ENCODE data around the gene NPPC. TPM values are rescaled to one million over a fixed set of nuclear protein-coding genes. Genes with fewer than 3 reads are reported as not detected.

The NPPC gene
- polyA plus RNA-seq, 2 of the 4 experiments (the other 2 are of a cell fraction): not detected

DNA sequence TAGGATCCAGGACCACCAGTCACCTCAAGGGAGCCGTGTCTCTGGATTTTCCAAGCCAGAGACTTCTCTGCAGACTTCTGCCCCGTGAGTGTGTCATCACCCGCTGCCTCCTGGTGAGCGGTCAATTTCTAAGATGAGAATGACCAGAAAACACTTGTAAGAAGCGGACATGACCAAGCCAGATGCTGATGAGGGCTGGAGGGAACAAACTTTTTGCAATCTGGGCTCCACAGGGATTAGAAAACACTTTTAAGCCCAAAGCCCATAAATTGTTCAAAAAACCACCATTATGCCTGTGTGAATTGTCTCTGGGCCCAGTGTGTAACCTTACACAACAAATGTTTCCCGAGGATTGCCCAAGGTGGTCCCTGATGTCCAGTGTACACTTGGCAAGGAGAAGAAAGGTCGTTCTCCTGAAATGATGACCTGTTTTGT is 5.3 kb upstream of the NPPC start:
- peaks cover 3% of the 10 kb centered on the region; the same call in 1 of the 3 replicates for H3K4me1 ChIP-seq
- WGBS (ENCODE audit: missing lambda C conversion rate): 51% methylated on average over 7 of the region's 7 CpGs
- FAIRE-seq (no peak), DNase-seq (ENCODE audit: low read depth in 1 of 2, low spot score in 1 of 2) (no peak), ATAC-seq (no peak)
- no peak overlapping the region for H3K4me3 ChIP-seq
- H3K9me3 ChIP-seq: no peaks in the 10 kb centered on the region
- H3K27ac ChIP-seq: no peak overlapping the region
- H3K4me2 ChIP-seq: no peak overlapping the region
- CTCF ChIA-PET: interaction anchor here (1.3 to 12.7 kb wide), 6 partner anchors 12 to 508 kb away, joined by 3 to 154 read pairs (median 4); no protein-coding TSS in a partner anchor
- no peak for TF ChIP-seq KDM5A (IDR thresholded peaks at IDR 0.05)
- TF ChIP-seq EHMT2 (IDR thresholded peaks at IDR 0.05; ENCODE audit: low read depth): no peak
- TF ChIP-seq FOXS1 (CRISPR knock-in tag; IDR thresholded peaks at IDR 0.05): no peak
- no peak for TF ChIP-seq POLR2A (IDR thresholded peaks at IDR 0.05; ENCODE audit: low read length)
- TF ChIP-seq, protein P1, sequence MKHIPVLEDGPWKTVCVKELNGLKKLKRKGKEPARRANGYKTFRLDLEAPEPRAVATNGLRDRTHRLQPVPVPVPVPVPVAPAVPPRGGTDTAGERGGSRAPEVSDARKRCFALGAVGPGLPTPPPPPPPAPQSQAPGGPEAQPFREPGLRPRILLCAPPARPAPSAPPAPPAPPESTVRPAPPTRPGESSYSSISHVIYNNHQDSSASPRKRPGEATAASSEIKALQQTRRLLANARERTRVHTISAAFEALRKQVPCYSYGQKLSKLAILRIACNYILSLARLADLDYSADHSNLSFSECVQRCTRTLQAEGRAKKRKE (CRISPR knock-in tag; IDR thresholded peaks at IDR 0.05; ENCODE audit: low read depth): no peak
- TF ChIP-seq TP53 (CRISPR knock-in tag; IDR thresholded peaks at IDR 0.05): no peak
- TF ChIP-seq, protein P2, sequence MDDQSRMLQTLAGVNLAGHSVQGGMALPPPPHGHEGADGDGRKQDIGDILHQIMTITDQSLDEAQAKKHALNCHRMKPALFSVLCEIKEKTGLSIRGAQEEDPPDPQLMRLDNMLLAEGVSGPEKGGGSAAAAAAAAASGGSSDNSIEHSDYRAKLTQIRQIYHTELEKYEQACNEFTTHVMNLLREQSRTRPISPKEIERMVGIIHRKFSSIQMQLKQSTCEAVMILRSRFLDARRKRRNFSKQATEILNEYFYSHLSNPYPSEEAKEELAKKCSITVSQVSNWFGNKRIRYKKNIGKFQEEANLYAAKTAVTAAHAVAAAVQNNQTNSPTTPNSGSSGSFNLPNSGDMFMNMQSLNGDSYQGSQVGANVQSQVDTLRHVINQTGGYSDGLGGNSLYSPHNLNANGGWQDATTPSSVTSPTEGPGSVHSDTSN (IDR thresholded peaks at IDR 0.05): no peak
- TF ChIP-seq TFCP2L1 (CRISPR knock-in tag; IDR thresholded peaks at IDR 0.05): no peak
- TF ChIP-seq EP300 (IDR thresholded peaks at IDR 0.05): no peak
- TF ChIP-seq, protein P3, sequence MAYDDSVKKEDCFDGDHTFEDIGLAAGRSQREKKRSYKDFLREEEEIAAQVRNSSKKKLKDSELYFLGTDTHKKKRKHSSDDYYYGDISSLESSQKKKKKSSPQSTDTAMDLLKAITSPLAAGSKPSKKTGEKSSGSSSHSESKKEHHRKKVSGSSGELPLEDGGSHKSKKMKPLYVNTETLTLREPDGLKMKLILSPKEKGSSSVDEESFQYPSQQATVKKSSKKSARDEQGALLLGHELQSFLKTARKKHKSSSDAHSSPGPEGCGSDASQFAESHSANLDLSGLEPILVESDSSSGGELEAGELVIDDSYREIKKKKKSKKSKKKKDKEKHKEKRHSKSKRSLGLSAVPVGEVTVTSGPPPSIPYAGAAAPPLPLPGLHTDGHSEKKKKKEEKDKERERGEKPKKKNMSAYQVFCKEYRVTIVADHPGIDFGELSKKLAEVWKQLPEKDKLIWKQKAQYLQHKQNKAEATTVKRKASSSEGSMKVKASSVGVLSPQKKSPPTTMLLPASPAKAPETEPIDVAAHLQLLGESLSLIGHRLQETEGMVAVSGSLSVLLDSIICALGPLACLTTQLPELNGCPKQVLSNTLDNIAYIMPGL (CRISPR knock-in tag; IDR thresholded peaks at IDR 0.05; ENCODE audit: borderline replicate concordance): no peak
- no peak for TF ChIP-seq BHLHE40 (IDR thresholded peaks at IDR 0.05; ENCODE audit: low read depth, low read length)
- no peak for TF ChIP-seq KDM1A (IDR thresholded peaks at IDR 0.05; ENCODE audit: low read depth)
- TF ChIP-seq, protein P4, sequence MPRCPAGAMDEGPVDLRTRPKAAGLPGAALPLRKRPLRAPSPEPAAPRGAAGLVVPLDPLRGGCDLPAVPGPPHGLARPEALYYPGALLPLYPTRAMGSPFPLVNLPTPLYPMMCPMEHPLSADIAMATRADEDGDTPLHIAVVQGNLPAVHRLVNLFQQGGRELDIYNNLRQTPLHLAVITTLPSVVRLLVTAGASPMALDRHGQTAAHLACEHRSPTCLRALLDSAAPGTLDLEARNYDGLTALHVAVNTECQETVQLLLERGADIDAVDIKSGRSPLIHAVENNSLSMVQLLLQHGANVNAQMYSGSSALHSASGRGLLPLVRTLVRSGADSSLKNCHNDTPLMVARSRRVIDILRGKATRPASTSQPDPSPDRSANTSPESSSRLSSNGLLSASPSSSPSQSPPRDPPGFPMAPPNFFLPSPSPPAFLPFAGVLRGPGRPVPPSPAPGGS (IDR thresholded peaks at IDR 0.05): no peak
- TF ChIP-seq EHF (CRISPR knock-in tag; IDR thresholded peaks at IDR 0.05): no peak
- TF ChIP-seq PHF8 (IDR thresholded peaks at IDR 0.05; ENCODE audit: borderline replicate concordance, low read depth): no peak
- TF ChIP-seq, protein P5, sequence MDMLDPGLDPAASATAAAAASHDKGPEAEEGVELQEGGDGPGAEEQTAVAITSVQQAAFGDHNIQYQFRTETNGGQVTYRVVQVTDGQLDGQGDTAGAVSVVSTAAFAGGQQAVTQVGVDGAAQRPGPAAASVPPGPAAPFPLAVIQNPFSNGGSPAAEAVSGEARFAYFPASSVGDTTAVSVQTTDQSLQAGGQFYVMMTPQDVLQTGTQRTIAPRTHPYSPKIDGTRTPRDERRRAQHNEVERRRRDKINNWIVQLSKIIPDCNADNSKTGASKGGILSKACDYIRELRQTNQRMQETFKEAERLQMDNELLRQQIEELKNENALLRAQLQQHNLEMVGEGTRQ (IDR thresholded peaks at IDR 0.05): no peak
- TF ChIP-seq ESRRA (IDR thresholded peaks at IDR 0.05; ENCODE audit: borderline replicate concordance, low read length): no peak
- TF ChIP-seq CBX2 (IDR thresholded peaks at IDR 0.05; ENCODE audit: borderline replicate concordance, low read depth): no peak
- no peak for TF ChIP-seq RNF2 (IDR thresholded peaks at IDR 0.05; ENCODE audit: borderline replicate concordance, low read depth)
- POLR2A ChIA-PET: no interaction called here

DNA sequence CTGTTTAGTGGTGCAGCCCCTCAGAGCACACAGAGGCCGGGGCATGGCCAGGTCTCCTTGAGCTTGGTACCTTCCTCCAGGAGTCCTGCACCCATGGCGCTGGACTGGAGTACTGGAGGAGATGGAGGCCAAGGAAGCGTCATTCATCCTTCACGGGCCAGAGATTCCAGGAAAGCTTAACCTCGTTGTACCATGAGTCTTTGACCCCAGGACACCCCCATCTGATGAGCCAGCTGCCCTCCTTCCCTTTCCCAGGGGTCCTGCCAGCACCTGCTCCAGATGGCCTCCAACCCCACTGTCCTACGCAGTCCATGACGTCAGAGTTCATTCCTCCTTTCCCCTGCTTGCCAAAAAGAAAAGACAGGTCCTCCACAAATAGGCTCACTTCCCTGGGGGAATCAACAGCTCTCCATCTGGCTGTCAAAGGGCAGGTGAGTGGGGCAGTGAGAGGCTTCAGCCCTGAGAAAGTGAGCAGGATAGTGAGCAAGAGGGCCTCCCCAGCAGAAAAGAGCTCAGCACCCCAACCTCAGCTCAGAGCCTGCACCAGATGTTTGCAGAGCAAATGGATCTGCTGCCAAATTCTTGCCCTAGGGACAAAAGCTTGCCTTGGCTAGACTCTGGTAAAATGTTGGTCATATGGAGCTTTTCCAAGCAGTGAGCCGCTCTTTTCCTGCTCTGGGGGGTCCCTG is 4.5 kb upstream of the NPPC start:
- TF ChIP-seq, protein P2 (IDR thresholded peaks at IDR 0.05): no peak
- TF ChIP-seq HEYL (CRISPR knock-in tag; IDR thresholded peaks at IDR 0.05) (no peak), HOXB13 (CRISPR knock-in tag; IDR thresholded peaks at IDR 0.05; ENCODE audit: low read depth) (no peak), RARB (CRISPR knock-in tag; IDR thresholded peaks at IDR 0.05) (no peak), ESRRA (IDR thresholded peaks at IDR 0.05; ENCODE audit: borderline replicate concordance, low read length) (no peak), CBX8 (IDR thresholded peaks at IDR 0.05) (no peak), TFCP2L1 (CRISPR knock-in tag; IDR thresholded peaks at IDR 0.05) (no peak), RFX5 (IDR thresholded peaks at IDR 0.05) (no peak), JUN (IDR thresholded peaks at IDR 0.05) (no peak), CHD4 (IDR thresholded peaks at IDR 0.05; ENCODE audit: borderline replicate concordance) (no peak), NPAS2 (CRISPR knock-in tag; IDR thresholded peaks at IDR 0.05; ENCODE audit: borderline replicate concordance) (no peak), ZSCAN20 (CRISPR knock-in tag; IDR thresholded peaks at IDR 0.05) (no peak), KDM5A (IDR thresholded peaks at IDR 0.05) (no peak), EHMT2 (IDR thresholded peaks at IDR 0.05; ENCODE audit: low read depth) (no peak)
- Histone ChIP-seq H3K9me3 (no peaks in the 10 kb centered on the region), H3K27ac (no peak overlapping the region), H3K4me2 (no peak overlapping the region), H3K4me1 (peaks cover 4% of the 10 kb centered on the region; the same call in 1 of the 3 replicates), H3K4me3 (no peak overlapping the region)
- no peak for DNase-seq (ENCODE audit: low read depth in 1 of 2, low spot score in 1 of 2)
- FAIRE-seq: no peak
- ChIA-PET CTCF (interaction anchor here (1.3 to 12.7 kb wide), 8 partner anchors 12 to 591 kb away, joined by 3 to 154 read pairs (median 4); no protein-coding TSS in a partner anchor), POLR2A (no interaction called here)
- ATAC-seq: no peak
- WGBS (ENCODE audit: missing lambda C conversion rate): 69% methylated on average over 8 of the region's 8 CpGs

All from A549 (cell line).